Epithelial cell of prostate (primary cell): ENCODE results near the gene LRMDA.
A peak's percentile ranks its signal among the peaks of the same experiment; 100 is the strongest.

ENCODE experiments used
- DNase-seq: peaks from one replicate; pipeline ENCODE4 v3.0.0-alpha.2; 2011; ENCODE audit warnings: low read depth, low spot score
- H3K27ac ChIP-seq: fragments of 450-650 bp; 2 replicates; pipeline ENCODE4 v1.5.1; 2017; ENCODE audit warnings: mild to moderate bottlenecking

LRMDA gene

GRCh38 chr10:75468612-75469005 is 37.2 kb downstream of the LRMDA start:
- H3K27ac ChIP-seq = peak overlapping the region; percentile 55
- no peak for DNase-seq

DNA sequence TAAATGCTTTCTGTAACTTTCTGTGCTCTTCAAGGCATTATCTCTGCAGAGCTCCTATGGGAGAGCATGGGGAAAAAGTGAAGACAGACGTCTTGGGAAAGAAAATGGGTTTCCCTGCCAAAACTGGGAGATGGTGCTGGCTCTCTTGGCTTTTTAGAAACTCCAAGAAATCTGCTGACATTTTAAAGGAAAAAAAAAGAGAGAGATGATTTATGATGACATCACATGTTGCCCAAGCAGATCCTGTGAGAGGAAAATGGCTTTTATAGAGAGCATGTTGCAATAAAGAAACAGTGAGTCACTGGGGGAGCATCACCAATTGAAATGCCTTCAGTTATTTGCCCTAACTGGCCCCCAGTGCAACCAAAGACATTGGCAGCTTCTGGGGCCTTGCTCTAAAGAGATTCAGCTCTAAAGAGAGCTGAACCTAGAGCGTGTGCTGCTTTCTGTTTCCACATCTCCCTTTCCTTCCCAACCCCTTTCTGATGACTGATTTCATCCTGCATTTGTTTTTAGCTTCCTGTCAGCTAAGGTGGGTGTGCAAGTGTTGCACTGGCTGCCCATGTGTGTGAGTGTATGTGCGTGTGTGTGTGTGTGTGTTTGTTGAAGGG is 37.7 kb downstream of the LRMDA start:
- peak overlapping the region; percentile 55 for H3K27ac ChIP-seq
- DNase-seq = peak; percentile 74

GRCh38 chr10:75470901-75471300 is 39.5 kb downstream of the LRMDA start:
- no peak overlapping the region for H3K27ac ChIP-seq
- no peak for DNase-seq

- no peak overlapping the region for H3K27ac ChIP-seq
- DNase-seq = no peak
Measured at GRCh38 chr10:75472685-75473084, 41.3 kb downstream of the LRMDA start.

GRCh38 chr10:75474106-75474505 is 42.7 kb downstream of the LRMDA start:
- DNase-seq = no peak
- no peak overlapping the region for H3K27ac ChIP-seq

- no peak overlapping the region for H3K27ac ChIP-seq
- no peak for DNase-seq
Measured at GRCh38 chr10:75475460-75476182, 44.2 kb downstream of the LRMDA start.

DNA sequence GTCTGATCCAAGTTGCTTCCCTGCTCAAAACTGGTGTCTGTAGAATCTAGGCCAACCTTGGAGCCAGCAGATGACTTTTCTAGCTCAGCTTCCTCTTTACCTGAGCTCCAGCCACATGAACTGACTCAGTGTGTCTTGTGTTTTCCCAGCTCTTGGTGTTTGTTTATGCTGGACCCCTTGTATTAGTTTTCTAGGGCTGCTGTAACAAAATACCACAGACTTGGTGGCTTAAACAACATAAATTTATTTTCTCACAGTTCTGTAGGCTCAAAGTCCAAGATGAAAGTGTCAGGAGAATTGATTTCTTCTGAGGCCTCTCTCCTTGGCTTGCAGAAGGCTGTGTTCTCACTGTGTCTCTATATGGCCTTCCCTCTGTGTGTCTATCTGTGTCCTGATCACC is 45.1 kb downstream of the LRMDA start:
- no peak overlapping the region for H3K27ac ChIP-seq
- no peak for DNase-seq

- no peak overlapping the region for H3K27ac ChIP-seq
- no peak for DNase-seq
Measured at GRCh38 chr10:75476985-75477384, 45.6 kb downstream of the LRMDA start.

DNA sequence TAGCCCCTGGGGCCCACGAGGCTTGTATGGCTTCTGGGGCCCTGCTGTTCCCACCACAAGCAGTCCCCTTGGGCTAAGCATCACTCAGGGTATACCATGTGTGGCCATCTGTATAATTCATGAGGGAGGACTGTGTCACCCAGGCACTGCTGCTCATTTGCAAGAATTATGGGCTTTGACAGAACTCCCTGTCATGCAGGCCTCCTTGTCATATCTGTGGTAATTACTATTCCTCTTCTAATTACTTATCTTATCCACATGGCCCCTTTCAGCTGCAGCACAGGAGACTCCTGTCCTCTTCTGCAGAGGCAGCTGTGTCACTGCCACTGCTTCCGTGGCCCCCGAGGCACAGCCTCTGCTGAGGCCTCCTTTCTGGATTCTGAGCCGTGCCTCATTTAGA is 46.3 kb downstream of the LRMDA start:
- DNase-seq = no peak
- no peak overlapping the region for H3K27ac ChIP-seq

DNA sequence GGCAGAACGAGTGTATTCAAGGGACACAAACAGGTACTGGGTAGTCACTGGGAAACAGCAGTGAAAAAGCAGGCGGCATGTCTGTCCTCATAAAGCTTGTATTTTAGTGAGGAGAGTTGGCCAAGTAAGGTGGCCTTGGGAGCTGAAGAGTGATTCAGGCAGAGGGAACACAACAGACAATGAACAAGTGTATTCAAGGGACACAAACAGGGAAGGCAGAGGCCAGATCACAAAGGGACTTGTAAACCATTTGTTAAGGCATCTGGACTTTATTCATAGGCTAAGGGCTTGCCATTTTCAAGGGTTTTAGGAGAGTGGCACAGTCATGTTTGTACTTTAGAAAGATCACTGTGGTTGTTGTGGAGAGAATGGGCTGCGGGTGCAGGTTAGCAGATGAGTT is 49.0 kb downstream of the LRMDA start:
- H3K27ac ChIP-seq = no peak overlapping the region
- DNase-seq = no peak

GRCh38 chr10:75483188-75483587 is 51.8 kb downstream of the LRMDA start:
- no peak for DNase-seq
- H3K27ac ChIP-seq = no peak overlapping the region

DNA sequence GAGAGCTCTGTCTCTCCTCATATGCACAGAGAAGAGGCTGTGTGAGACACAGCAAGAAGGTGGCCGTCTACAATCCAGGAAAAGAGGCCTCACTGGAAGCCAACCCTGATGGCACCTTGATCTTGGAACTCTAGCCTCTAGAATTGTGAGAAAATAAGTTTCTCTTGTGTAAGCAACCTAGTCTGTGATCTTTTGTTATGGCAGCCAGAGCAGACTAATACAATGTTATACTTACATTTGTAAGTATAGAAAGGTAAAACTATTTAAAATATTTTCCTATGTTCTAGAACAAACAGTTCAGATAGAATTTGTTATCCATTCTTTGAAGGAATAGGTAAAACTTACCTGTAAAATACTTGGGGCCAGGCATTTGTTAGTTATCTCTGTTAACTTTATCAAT is 53.3 kb downstream of the LRMDA start:
- no peak for DNase-seq
- no peak overlapping the region for H3K27ac ChIP-seq

DNA sequence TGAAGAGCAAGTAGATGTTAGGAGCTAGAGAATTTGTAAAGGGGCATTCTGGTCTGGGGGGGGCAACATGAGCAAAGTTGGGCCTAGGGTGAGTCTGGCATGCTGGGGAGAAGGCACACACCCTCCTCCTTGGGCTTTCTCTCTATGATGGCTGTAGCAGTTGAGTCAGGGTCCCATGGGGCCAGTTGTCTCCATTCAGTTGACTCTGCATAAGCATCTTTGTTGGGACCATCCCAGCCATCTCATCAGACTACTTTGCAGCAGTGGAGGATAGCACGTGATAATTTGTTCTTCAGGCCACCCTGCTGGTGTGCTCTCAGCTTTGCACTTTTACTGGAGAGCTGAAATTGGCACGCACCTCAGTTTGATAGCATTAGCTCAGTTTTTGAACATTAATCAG is 55.2 kb downstream of the LRMDA start:
- no peak for DNase-seq
- no peak overlapping the region for H3K27ac ChIP-seq

DNA sequence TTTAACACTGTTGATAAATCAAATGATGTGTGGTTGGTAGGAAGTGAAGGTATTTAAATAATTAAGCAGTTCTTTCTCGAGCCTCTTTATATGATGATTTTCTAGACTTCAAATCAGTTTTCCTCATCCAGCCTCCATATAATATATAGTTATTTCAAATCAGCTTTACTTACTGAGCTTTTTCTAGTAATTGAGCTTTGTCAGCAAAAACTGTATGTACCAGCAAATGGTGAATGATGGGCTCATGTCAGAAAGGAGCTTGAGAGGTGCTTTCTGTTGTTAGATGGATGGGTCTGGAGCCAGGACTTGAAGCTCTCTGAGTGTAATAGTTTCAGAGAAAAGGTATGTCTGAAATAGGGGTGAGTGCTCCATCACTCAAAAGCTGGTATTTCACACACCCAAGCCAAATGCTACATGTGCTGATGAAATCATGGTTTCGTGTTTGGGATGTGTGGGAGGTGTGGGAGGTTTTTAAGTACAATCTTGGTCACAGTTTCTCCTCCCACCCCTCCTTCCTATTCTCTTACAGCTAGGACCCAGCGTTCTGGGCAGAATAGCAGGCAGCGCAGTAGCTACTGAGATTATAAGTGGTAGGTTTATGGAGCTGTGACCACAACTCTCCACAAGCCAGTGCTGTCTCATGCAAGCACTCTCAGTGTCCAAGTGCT is 55.8 kb downstream of the LRMDA start:
- H3K27ac ChIP-seq = no peak overlapping the region
- DNase-seq = no peak

GRCh38 chr10:75487755-75488125 is 56.3 kb downstream of the LRMDA start:
- DNase-seq = no peak
- H3K27ac ChIP-seq = no peak overlapping the region

GRCh38 chr10:75492173-75492925 is 60.9 kb downstream of the LRMDA start:
- DNase-seq = no peak
- no peak overlapping the region for H3K27ac ChIP-seq

- no peak overlapping the region for H3K27ac ChIP-seq
- DNase-seq = no peak
Measured at GRCh38 chr10:75493464-75493863, 62.0 kb downstream of the LRMDA start.

- H3K27ac ChIP-seq = no peak overlapping the region
- no peak for DNase-seq
Measured at GRCh38 chr10:75495434-75496190, 64.2 kb downstream of the LRMDA start.

GRCh38 chr10:75496191-75496567 is 64.8 kb downstream of the LRMDA start:
- no peak for DNase-seq
- H3K27ac ChIP-seq = no peak overlapping the region
